Measurements from ENCODE around the gene ANAPC2.
A peak's percentile ranks its signal among the peaks of the same experiment; 100 is the strongest.

The ANAPC2 gene

GRCh38 chr9:137227054-137227852 lies 38.9 kb upstream of the ANAPC2 start, which contains the start of gene RNF224:
TSS of gene RNF224 (plus strand) at chr9:137227502. CDS start at chr9:137228336, 834 bp downstream.
- peak; percentile 83 for DNase-seq (ENCODE audit: low spot score)

- DNase-seq (ENCODE audit: low spot score), result no peak
Observed at GRCh38 chr9:137226338-137227053, 38.1 kb upstream of the ANAPC2 start.

- DNase-seq (ENCODE audit: low spot score), result no peak
Observed at GRCh38 chr9:137225699-137226331, 37.5 kb upstream of the ANAPC2 start.

- DNase-seq (ENCODE audit: low spot score), result no peak
Observed at GRCh38 chr9:137224830-137225694, 36.7 kb upstream of the ANAPC2 start, which contains the start of gene CYSRT1. TSS of gene CYSRT1 (plus strand) at chr9:137225174. CDS start at chr9:137225622, 448 bp downstream.

- DNase-seq (ENCODE audit: low spot score), result peak; percentile 99
Observed at GRCh38 chr9:137223078-137223970, 35.0 kb upstream of the ANAPC2 start.

GRCh38 chr9:137222190-137223077 lies 34.1 kb upstream of the ANAPC2 start, which contains the start of gene RNF208:
TSS of gene RNF208 (minus strand) at chr9:137222240. CDS start at chr9:137221212, 1,028 bp downstream.
- DNase-seq (ENCODE audit: low spot score), result peak; percentile 32

- no peak for DNase-seq (ENCODE audit: low spot score)
Observed at GRCh38 chr9:137221506-137222111, 33.2 kb upstream of the ANAPC2 start.

- no peak for DNase-seq (ENCODE audit: low spot score)
Observed at GRCh38 chr9:137221095-137221505, 32.7 kb upstream of the ANAPC2 start.

GRCh38 chr9:137220317-137221094 lies 32.1 kb upstream of the ANAPC2 start:
- DNase-seq (ENCODE audit: low spot score), result no peak

GRCh38 chr9:137219757-137220316 lies 31.5 kb upstream of the ANAPC2 start:
- no peak for DNase-seq (ENCODE audit: low spot score)

- DNase-seq (ENCODE audit: low spot score), result no peak
Observed at GRCh38 chr9:137218754-137219271, 30.5 kb upstream of the ANAPC2 start.

GRCh38 chr9:137218212-137218753 lies 29.9 kb upstream of the ANAPC2 start:
- no peak for DNase-seq (ENCODE audit: low spot score)

- DNase-seq (ENCODE audit: low spot score), result peak; percentile 84
Observed at GRCh38 chr9:137217276-137218211, 29.2 kb upstream of the ANAPC2 start.

- no peak for DNase-seq (ENCODE audit: low spot score)
Observed at GRCh38 chr9:137216188-137216965, 28.0 kb upstream of the ANAPC2 start.

Measured in GM03348 (cell line).